Stimulated activated CD8-positive, alpha-beta memory T cell treated with anti-CD3 and anti-CD28 coated beads, Interleukin-7, amount 100 ng/mL, for 24 hours (primary cell): ENCODE measurements around the gene PLS1.
A peak's percentile ranks its signal among the peaks of the same experiment; 100 is the strongest.
"Not testable (repeated sequence)": the region's sequence is repeated elsewhere in the genome, so short reads cannot be mapped to it uniquely, and the experiment has no call there.

ENCODE experiments used
- DNase-seq: peaks from one replicate; pipeline ENCODE4 v3.0.0-alpha.2; 2020; ENCODE audit warnings: low read depth

The PLS1 gene, protein sequence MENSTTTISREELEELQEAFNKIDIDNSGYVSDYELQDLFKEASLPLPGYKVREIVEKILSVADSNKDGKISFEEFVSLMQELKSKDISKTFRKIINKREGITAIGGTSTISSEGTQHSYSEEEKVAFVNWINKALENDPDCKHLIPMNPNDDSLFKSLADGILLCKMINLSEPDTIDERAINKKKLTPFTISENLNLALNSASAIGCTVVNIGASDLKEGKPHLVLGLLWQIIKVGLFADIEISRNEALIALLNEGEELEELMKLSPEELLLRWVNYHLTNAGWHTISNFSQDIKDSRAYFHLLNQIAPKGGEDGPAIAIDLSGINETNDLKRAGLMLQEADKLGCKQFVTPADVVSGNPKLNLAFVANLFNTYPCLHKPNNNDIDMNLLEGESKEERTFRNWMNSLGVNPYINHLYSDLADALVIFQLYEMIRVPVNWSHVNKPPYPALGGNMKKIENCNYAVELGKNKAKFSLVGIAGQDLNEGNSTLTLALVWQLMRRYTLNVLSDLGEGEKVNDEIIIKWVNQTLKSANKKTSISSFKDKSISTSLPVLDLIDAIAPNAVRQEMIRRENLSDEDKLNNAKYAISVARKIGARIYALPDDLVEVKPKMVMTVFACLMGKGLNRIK

GRCh38 chr3:142595951-142596725 lies at the start of gene PLS1:
Gene PLS1, plus strand, starts transcription at chr3:142596393. Its CDS starts 67,845 bp downstream, at chr3:142664238.
- peak; percentile 72 for DNase-seq

- DNase-seq, result no peak
Measured at GRCh38 chr3:142549986-142550385, 46.2 kb upstream of the PLS1 start.

DNA sequence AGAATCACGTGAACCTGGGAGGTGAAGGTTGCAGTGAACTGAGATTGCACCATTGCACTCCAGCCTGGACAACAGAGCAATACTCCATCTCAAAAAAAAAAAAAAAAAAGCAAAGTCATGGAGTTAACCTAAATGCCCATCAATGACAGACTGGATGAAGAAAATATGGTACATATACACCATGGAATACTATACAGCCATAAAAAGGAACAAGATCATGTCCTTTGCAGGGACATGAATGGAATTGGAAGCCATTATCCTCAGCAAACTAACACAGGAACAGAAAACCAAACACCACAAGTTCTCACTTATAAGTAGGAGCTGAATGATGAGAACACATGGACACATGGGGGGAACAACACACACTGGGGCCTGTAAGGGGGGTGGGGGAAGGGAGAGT lies 43.6 kb upstream of the PLS1 start:
- not testable (repeated sequence) for DNase-seq

- no peak for DNase-seq
Measured at GRCh38 chr3:142553741-142554140, 42.5 kb upstream of the PLS1 start.

GRCh38 chr3:142560118-142560517 lies 36.1 kb upstream of the PLS1 start:
- DNase-seq, result no peak

GRCh38 chr3:142563496-142563997 lies 32.6 kb upstream of the PLS1 start:
- DNase-seq, result no peak

DNA sequence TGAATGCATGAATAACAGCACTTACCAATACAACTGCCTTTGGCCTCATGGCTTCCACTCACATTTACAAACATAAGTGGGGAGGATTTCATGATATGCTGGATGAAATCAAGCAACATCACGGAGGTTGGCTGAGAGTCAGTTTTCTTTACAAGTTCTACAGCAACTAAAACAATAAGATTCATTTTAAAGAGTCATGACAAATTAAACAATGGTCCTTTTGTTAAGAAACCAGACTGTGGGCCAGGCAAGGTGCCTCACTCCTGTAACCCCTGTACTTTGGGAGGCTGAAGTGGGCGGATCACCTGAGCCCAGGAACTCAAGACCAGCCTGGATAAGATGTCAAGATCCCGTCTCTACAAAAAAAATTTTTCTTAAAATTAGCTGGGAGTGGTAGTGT lies 30.1 kb upstream of the PLS1 start:
- no peak for DNase-seq

DNA sequence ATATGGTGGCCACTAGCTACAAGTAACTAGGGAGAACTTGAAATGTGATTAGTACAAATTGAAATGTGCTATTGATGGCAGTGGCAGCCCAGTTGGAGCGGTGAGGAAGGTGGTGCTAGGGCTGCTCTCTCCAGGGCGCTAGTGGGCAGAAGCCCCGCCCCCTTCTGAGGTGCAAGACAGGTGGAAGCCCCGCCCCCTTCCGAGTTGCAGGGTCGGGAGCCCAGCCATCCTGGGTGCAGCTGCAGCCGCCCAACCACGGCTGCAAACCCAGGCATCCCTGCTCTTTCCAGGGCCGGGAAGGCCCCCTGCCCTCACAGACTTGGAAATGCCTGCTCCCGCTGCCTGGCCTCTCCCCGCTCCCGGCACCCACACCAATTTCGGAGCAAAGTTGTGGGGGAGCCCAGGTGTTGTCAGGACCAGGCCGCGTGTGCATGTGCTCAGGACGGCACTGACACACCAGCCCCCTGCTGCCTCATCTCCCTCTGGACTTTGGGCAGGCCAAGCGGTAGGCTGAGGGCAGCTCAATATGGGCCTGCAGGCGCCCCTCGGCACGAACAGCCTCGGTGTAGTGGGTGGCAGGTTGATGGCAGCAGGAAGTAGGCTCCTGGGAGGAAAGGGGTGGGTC lies 27.7 kb upstream of the PLS1 start:
- no peak for DNase-seq

GRCh38 chr3:142569422-142569821 lies 26.8 kb upstream of the PLS1 start:
- DNase-seq, result not testable (repeated sequence)

- not testable (repeated sequence) for DNase-seq
Measured at GRCh38 chr3:142574223-142574622, 22.0 kb upstream of the PLS1 start.

GRCh38 chr3:142574665-142575064 lies 21.5 kb upstream of the PLS1 start:
- no peak for DNase-seq

DNA sequence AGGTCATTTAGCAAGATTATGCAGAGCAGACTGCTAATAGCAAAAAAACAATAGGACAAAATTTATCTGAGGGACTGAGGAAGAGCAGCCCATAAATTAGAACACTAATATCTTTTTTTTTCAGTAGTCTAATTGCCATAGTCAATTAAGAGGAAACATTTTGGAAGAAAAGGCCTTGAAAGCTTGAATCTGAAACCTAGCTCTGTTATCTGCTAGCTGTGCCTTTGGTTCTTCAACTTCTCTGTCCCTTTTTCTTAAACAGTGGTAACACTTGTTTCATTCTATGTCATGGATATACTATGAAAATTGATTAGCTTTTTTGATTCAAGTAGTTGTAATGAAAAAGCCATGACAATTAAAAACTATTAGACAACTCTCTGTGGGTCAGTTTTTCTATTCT lies 19.4 kb upstream of the PLS1 start:
- DNase-seq, result no peak

DNA sequence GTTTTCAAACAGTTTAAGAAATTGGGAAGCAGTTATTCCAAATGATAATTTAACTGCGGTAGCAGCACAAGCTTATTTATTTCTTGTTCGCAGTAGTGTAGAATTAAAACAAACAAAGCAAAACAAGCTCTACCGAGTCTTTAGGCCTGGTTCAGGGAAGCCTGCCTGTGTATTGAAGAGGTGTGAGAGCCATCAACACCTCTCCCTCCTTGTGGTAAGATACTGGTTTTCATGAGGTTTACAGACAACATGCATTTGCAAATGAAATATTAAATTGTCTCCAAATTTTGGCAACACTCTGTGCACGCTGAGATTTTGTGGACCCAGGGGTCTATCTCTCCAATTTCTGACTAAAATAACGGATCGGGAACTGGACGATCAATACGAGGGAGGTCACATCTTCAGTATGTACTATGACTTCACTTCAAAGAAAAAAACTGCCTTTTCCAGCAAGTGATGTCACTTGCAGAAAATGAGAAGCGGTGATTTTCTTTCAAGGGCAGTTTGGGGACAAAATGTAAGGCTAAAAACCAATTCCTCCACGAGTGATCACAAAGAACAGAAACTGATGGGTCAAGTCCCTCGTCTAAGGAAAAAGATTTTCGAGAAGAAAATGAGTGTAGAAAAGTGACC lies 18.4 kb upstream of the PLS1 start:
- DNase-seq, result no peak

- peak; percentile 93 for DNase-seq
Measured at GRCh38 chr3:142578329-142579223, 17.6 kb upstream of the PLS1 start, which contains the start of gene ATR. Gene ATR, minus strand, starts transcription at chr3:142578733. Its CDS starts 29 bp downstream, at chr3:142578704.

DNA sequence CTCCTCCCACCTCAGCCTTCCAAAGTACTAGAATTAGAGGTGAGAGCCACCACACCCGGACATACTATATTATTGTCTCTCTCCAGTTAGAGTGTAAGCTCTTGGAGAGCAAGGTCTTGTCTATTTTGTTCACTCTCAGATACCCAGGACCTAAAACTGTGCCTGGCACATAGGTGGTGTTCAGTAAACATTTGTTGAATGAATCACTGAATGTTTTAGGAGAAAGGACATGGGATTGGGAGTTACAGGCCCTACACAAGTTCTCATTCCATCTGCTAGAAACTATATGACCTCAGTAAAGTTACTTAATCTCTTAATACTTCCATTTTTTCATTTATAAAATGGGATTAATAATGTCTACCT lies 16.2 kb upstream of the PLS1 start:
- no peak for DNase-seq

- not testable (repeated sequence) for DNase-seq
Measured at GRCh38 chr3:142581070-142581469, 15.1 kb upstream of the PLS1 start.

DNA sequence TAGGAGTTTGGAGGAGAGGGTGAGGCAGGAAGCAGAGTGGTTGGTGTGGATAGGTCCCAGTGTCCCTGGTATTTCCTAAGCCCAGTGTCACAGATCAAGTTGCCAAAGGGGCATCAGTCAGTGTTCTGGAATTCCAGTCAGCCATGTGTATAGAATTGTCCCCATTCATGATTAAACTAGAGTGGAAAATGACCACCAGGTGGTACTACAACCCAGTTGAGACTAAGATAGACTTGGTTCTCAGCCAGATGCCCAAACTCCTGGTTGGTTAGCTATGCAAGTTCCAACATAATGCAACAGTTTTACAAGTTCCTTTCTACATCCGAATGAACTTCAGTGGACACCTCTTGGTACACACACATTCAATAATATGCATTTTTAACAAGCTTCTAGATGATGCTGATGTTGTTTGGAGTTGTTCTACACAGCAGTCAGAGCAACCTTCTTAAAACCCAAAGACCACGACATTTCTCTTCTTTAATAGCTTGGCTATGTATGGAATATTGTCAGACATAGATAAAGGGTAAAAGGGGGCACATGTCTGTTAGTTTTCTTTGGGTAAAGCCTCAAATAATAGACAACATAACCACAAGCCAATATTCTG lies 9.3 kb upstream of the PLS1 start:
- DNase-seq, result no peak

GRCh38 chr3:142588703-142589102 lies 7.5 kb upstream of the PLS1 start:
- no peak for DNase-seq

DNA sequence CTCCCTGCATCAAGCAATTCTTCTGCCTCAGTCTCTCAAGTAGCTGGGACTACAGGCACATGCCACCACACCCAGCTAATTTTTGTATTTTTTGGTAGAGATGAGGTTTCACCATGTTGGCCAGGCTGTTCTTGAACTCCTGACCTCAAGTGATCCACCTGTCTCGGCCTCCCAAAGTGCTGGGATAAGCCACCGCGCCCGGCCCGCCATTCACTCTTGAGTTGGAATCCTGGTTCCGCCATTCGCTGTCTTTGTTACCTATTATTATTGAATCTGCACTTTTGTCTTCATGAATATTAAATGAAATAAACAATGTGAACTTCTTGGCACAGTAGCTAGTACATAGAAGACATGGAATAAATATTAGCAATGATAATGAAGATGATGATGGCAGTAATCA lies 3.9 kb upstream of the PLS1 start:
- DNase-seq, result not testable (repeated sequence)

- no peak for DNase-seq
Measured at GRCh38 chr3:142595141-142595540, 1.1 kb upstream of the PLS1 start.
